Stomach (tissue), 9 donors: ENCODE results near the gene NTM. TPM values are rescaled to one million over a fixed set of nuclear protein-coding genes. Genes with fewer than 3 reads are reported as not detected.

ENCODE experiments used
- DNase-seq, 2 donors: peaks; one replicate each; pipeline versions ENCODE4 v3.0.0 to v3.0.0-alpha.2; 2013 to 2019
- H3K27ac ChIP-seq, 5 donors: fragments of 200-600 bp in 4 of 5; sonication (generic) in 4 of 5; one replicate each; pipeline ENCODE4 v1.5.1; 2013 to 2019; ENCODE audit warnings: mild to moderate bottlenecking in 1 of 5, moderate library complexity in 1 of 5
- H3K27me3 ChIP-seq, 3 donors: fragments of 200-600 bp; sonication (generic); one replicate each; pipeline ENCODE4 v1.5.1; 2017 to 2019; ENCODE audit warnings: mixed run types in 1 of 3
- H3K36me3 ChIP-seq, 4 donors: fragments of 200-600 bp; sonication (generic); 1 replicate in 3 of 4; 2 replicates in 1 of 4; pipeline ENCODE4 v1.5.1; 2016 to 2019
- H3K4me1 ChIP-seq, 4 donors: fragments of 200-600 bp; sonication (generic); one replicate each; pipeline ENCODE4 v1.5.1; 2016 to 2019
- H3K4me3 ChIP-seq, 4 donors: fragments of 200-600 bp; sonication (generic) in 3 of 4; one replicate each; pipeline ENCODE4 v1.5.1; 2016 to 2019; ENCODE audit warnings: mild to moderate bottlenecking in 1 of 4
- H3K9me3 ChIP-seq, 4 donors: fragments of 200-600 bp; sonication (generic); one replicate each; pipeline ENCODE4 v1.5.1; 2016 to 2019
- CTCF ChIP-seq, 7 experiments: fragments of 450-650 bp in 4 of 7; fragments of 200-600 bp in 3 of 7; sonication (generic) in 3 of 7; IDR thresholded peaks; one replicate each; pipeline ENCODE4 v1.5.1; 2016 to 2019; ENCODE audit warnings: antibody characterized with exemption in 7 of 7, control low read depth in 2 of 7, mild to moderate bottlenecking in 1 of 7
- EP300 ChIP-seq: sonication (generic); formaldehyde crosslinking; IDR thresholded peaks from one replicate; pipeline ENCODE4 v1.6.1; 2017; ENCODE audit warnings: antibody characterized with exemption
- POLR2A ChIP-seq, 4 donors: fragments of 450-650 bp; IDR thresholded peaks; one replicate each; pipeline ENCODE4 v1.6.1; 2016; ENCODE audit warnings: antibody characterized with exemption in 4 of 4, control low read depth in 2 of 4, mild to moderate bottlenecking in 1 of 4, moderate library complexity in 1 of 4
- POLR2AphosphoS5 ChIP-seq, 3 donors: sonication (generic); formaldehyde crosslinking; IDR thresholded peaks; one replicate each; pipeline ENCODE4 v1.6.1; 2016; ENCODE audit warnings: antibody characterized with exemption in 3 of 3
- WGBS, 5 donors: extraction: QIAGEN DNeasy Blood & Tissue Kit in 3 of 5; methylation state at CpG; one replicate each; pipeline versions ENCODE4 v1.1.5 to v1.1.7; 2013 to 2018; 5-methylcytosine and 5-hydroxymethylcytosine counted together
- intact Hi-C: fragments of 100-400 bp; cut with DNase I; formaldehyde crosslinking; loops from one replicate; pipeline ENCODE4 v1.15.1; 2023; ENCODE audit warnings: low total_unique reads
- polyA plus RNA-seq, 3 donors: library from polyadenylated mRNA; stranded (reverse); fragments of 200-250 nt; gene quantifications; one replicate each; pipeline ENCODE4 v1.2.3, GENCODE V29; 2013
- total RNA-seq, 5 donors: library from RNA; depleted of rRNA; stranded (reverse); fragments of >200 nt; gene quantifications; one replicate each; pipeline versions ENCODE4 v1.1.0 to v1.2.3, GENCODE V29; 2014 to 2016
- donor health status: healthy with polysubstance abuse.
- donor health status: Bipolar disorder and iron deficiency.
- donor health status: healthy.

The NTM gene
- total and polyA plus RNA-seq, 8 donors, result 0.50 to 8.4 (median 1.3) TPM; not detected in 3

DNA sequence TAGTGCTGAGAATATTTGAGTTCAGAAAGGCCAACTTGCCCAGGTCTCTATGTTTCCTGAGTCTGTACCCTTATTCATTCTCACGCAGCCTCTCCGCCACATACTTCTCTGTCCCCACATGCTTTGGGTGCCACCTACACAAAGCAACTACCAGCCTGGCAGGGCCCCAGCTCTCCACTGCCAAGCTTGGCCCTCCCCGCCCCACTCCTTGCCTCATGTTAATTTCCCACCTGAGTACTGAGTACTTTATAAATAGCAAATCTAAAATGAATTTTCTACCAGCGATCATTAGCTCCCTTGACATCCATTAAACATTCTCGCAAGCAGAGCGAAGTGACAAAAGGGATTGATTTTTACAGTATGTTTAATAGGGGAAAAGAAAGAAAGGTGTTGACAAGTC is 20.8 kb downstream of the NTM start:
- 44 to 74% (median 60%) methylated on average over 6 of the region's 6 CpGs for WGBS, 5 donors
- Histone ChIP-seq H3K27me3 (peaks cover 0 to 7% (median 0%) of the 10 kb centered on the region in 3 donors), H3K27ac (no peak overlapping the region)

GRCh38 chr11:131392528-131393255 is 22.3 kb downstream of the NTM start:
- Histone ChIP-seq H3K27me3 (peaks cover 0 to 7% (median 0%) of the 10 kb centered on the region in 3 donors), H3K4me1 (no peaks in the 10 kb centered on the region), H3K27ac (no peak overlapping the region), H3K9me3 (no peaks in the 10 kb centered on the region), H3K36me3 (no peaks in the 10 kb centered on the region), H3K4me3 (no peak overlapping the region)
- TF ChIP-seq POLR2A (IDR thresholded peaks at IDR 0.05) (no peak), CTCF (IDR thresholded peaks at IDR 0.05) (no peak), POLR2AphosphoS5 (IDR thresholded peaks at IDR 0.05) (no peak), EP300 (no peak)
- DNase-seq, result no peak
- WGBS, 5 donors, result 66 to 71% (median 70%) methylated on average over 8 of the region's 8 CpGs
- intact Hi-C loops, result no loop called here

More for the DNA sequence above, 20.8 kb downstream of the NTM start:
- H3K36me3 ChIP-seq, result no peaks in the 10 kb centered on the region
- peak in 1 of 2 donors; percentile 17 for DNase-seq
- no peaks in the 10 kb centered on the region for H3K4me1 ChIP-seq
- H3K4me3 ChIP-seq, result no peak overlapping the region
- TF ChIP-seq POLR2A (IDR thresholded peaks at IDR 0.05) (no peak), CTCF (IDR thresholded peaks at IDR 0.05) (no peak)
- no peaks in the 10 kb centered on the region for H3K9me3 ChIP-seq
- intact Hi-C loops, result no loop called here

GRCh38 chr11:131393691-131394090 is 23.3 kb downstream of the NTM start:
- no peaks in the 10 kb centered on the region for H3K9me3 ChIP-seq
- no peak for TF ChIP-seq POLR2AphosphoS5 (IDR thresholded peaks at IDR 0.05)
- TF ChIP-seq CTCF (IDR thresholded peaks at IDR 0.05), result no peak
- TF ChIP-seq POLR2A (IDR thresholded peaks at IDR 0.05), result no peak
- TF ChIP-seq EP300, result no peak
- peaks cover 0 to 7% (median 0%) of the 10 kb centered on the region in 3 donors for H3K27me3 ChIP-seq
- H3K36me3 ChIP-seq, result no peaks in the 10 kb centered on the region
- intact Hi-C loops, result no loop called here
- H3K27ac ChIP-seq, result no peak overlapping the region
- H3K4me3 ChIP-seq, result no peak overlapping the region
- DNase-seq, result no peak
- H3K4me1 ChIP-seq, result no peaks in the 10 kb centered on the region
- WGBS, 5 donors, result 86 to 91% (median 88%) methylated on average over 7 of the region's 7 CpGs

GRCh38 chr11:131397675-131398074 is 27.3 kb downstream of the NTM start:
- TF ChIP-seq EP300 (no peak), CTCF (IDR thresholded peaks at IDR 0.05) (no peak), POLR2A (IDR thresholded peaks at IDR 0.05) (no peak), POLR2AphosphoS5 (IDR thresholded peaks at IDR 0.05) (no peak)
- no peak for DNase-seq
- H3K36me3 ChIP-seq, result no peaks in the 10 kb centered on the region
- H3K9me3 ChIP-seq, result no peaks in the 10 kb centered on the region
- H3K27ac ChIP-seq, result no peak overlapping the region
- 66 to 84% (median 74%) methylated on average over 3 of the region's 3 CpGs for WGBS, 5 donors
- H3K4me1 ChIP-seq, result no peaks in the 10 kb centered on the region
- intact Hi-C loops, result no loop called here
- H3K4me3 ChIP-seq, result no peak overlapping the region
- no peaks in the 10 kb centered on the region for H3K27me3 ChIP-seq
